BE2C (cell line): ENCODE measurements around the gene RTL5.

Experiments
- DNase-seq: peaks from one replicate; pipeline ENCODE4 v3.0.0-alpha.2; 2020
- H3K27me3 ChIP-seq: fragments of 250-450 bp; sonication (Bioruptor Pico); 2 replicates; pipeline ENCODE4 v1.5.1; 2020; ENCODE audit warnings: mild to moderate bottlenecking
- H3K36me3 ChIP-seq: fragments of 250-450 bp; sonication (Bioruptor Pico); 2 replicates; pipeline ENCODE4 v1.5.1; 2020; ENCODE audit warnings: mild to moderate bottlenecking
- H3K4me1 ChIP-seq: fragments of 250-450 bp; sonication (Bioruptor Pico); 2 replicates; pipeline ENCODE4 v1.5.1; 2020
- H3K4me3 ChIP-seq: 2 replicates; pipeline ENCODE4 v1.5.1; 2011; ENCODE audit warnings: low read depth, low read length
- H3K9me3 ChIP-seq: fragments of 250-450 bp; sonication (Bioruptor Pico); 2 replicates; pipeline ENCODE4 v1.5.1; 2020
- TF ChIP-seq, protein P1 (sequence below): IDR thresholded peaks from 2 replicates; pipeline ENCODE4 v1.5.1; 2012; ENCODE audit warnings: mild to moderate bottlenecking, low read depth, low read length

RTL5 gene

DNA sequence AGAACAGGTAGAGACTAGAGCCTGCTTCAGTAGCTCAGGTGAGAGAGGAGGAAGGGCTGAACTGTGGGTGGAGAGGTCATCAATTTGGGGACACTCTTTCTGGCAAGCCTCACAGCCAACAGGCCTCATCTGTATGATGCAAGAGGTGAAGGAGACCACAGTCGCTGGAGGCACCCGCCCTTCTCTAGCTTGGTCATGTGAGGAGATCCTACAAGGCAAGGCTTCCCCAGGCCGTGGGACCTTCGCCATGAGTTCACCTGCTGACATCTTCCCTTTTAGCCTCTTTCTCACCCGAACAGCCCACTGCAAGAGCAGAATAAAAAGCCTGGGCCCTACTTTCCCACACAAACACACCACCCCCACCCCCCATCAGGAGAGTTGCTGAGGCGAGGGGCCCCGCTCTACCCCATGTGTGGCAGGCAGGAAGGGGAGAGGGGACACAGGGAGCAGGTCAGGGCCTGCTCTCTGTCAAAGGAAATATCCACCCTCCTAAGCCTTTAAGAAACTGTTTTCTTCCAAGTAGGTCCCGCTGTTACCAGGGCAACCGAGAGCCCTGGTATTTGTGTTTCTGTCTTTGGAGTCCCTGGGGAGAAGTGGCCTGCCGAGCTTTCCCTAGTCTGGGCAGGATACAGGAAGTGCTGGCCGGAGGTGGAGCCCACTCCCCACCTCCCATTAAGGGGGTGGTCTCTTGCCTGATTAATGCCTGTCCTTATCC is 8.1 kb downstream of the RTL5 start:
- no peaks in the 10 kb centered on the region for H3K9me3 ChIP-seq
- no peak overlapping the region for H3K4me3 ChIP-seq
- H3K36me3 ChIP-seq, result peaks cover 17% of the 10 kb centered on the region
- no peaks in the 10 kb centered on the region for H3K27me3 ChIP-seq
- TF ChIP-seq, protein P1, sequence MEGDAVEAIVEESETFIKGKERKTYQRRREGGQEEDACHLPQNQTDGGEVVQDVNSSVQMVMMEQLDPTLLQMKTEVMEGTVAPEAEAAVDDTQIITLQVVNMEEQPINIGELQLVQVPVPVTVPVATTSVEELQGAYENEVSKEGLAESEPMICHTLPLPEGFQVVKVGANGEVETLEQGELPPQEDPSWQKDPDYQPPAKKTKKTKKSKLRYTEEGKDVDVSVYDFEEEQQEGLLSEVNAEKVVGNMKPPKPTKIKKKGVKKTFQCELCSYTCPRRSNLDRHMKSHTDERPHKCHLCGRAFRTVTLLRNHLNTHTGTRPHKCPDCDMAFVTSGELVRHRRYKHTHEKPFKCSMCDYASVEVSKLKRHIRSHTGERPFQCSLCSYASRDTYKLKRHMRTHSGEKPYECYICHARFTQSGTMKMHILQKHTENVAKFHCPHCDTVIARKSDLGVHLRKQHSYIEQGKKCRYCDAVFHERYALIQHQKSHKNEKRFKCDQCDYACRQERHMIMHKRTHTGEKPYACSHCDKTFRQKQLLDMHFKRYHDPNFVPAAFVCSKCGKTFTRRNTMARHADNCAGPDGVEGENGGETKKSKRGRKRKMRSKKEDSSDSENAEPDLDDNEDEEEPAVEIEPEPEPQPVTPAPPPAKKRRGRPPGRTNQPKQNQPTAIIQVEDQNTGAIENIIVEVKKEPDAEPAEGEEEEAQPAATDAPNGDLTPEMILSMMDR, result no peak
- H3K4me1 ChIP-seq, result peaks cover 65% of the 10 kb centered on the region
- peak; percentile 61 for DNase-seq

DNA sequence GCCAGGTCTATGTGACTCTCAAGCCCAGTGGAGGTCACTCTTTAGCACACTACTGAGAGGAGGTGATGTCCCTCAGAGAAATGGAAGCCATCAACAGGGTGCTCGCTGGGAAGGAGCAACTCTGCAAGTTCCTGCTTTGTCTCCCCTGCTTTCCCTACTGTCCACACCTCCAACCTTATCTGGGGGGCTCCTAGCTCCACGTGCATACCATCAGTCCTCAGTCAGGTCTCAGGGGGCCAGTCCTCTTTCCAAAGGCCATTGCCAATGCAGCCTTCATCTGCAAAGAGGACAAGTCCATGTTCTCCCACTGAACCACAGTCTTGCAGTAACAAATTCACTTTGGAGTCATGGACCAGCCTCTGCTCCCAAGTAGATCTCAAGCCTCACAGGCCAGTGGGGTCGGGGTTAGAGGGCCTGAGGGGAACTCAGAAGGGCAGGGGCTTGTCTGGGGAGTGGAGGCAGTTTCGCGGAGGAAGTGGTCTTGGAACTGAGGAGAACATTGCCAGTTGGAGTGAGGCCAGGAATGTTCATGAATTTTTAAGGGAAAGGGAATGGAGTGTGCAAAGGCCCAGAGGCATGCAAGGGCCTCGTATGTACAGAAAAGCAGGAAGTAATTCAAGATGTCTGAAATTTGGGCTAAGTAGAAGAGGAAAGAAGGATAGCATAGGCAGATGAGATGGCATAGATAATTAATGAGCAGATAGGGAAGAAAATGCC is 8.9 kb downstream of the RTL5 start:
- TF ChIP-seq, protein P1, result no peak
- Histone ChIP-seq H3K9me3 (no peaks in the 10 kb centered on the region), H3K4me1 (peaks cover 63% of the 10 kb centered on the region), H3K4me3 (no peak overlapping the region), H3K27me3 (no peaks in the 10 kb centered on the region), H3K36me3 (peaks cover 10% of the 10 kb centered on the region)
- DNase-seq, result no peak

DNA sequence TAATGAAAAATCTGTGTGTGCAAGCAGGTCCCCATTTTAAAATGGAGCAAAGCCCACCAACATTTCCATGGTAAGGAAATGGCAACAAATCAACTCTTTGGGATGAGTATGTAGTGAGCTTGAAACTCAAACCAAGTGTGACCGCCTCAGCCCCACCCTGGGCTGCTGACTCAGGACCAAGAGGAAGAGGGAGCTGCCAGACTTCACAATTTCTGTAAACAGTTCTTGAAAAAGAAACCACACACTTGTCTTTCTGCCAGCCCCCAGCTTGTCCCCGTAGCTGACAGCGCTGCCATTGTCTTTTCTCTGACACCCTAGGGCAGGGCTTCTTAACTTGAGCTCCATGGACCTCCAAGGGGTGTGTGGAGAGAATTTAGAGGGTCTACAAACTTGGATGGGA is 10.3 kb downstream of the RTL5 start:
- no peak for DNase-seq
- H3K27me3 ChIP-seq, result no peaks in the 10 kb centered on the region
- H3K4me3 ChIP-seq, result no peak overlapping the region
- no peaks in the 10 kb centered on the region for H3K9me3 ChIP-seq
- TF ChIP-seq, protein P1, result no peak
- peaks cover 63% of the 10 kb centered on the region for H3K4me1 ChIP-seq
- H3K36me3 ChIP-seq, result peaks cover 6% of the 10 kb centered on the region

- no peaks in the 10 kb centered on the region for H3K9me3 ChIP-seq
- H3K4me3 ChIP-seq, result no peak overlapping the region
- no peaks in the 10 kb centered on the region for H3K27me3 ChIP-seq
- TF ChIP-seq, protein P1, result no peak
- H3K4me1 ChIP-seq, result peaks cover 63% of the 10 kb centered on the region
- peak; percentile 77 for DNase-seq
- peaks cover 6% of the 10 kb centered on the region for H3K36me3 ChIP-seq
Measured at GRCh38 chrX:72120837-72121236, 10.9 kb downstream of the RTL5 start.

DNA sequence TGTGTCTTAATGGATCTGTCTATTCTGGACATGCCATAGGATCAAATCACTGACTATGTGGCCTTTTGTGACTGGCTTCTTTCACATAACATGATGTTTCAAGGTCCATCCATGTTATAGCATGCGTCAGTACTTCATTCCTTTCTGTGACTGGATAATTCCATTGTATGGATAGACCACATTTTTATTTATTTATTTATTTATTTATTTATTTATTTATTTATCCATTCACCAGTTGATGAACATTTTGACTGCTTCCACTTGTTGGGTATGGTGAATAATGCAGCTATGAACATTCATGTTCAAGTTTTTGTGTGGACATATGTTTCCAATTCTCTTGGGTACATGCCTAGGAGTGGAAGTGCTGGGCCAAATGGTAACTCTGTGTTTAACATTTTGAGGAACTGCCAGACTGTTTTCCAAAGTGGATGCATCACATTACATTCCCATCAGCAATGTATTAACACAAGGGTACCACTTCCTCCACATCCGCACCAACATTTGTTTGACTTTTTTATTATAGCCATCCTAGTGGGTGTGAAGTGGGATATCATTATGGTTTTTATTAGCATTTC is 14.0 kb downstream of the RTL5 start:
- Histone ChIP-seq H3K36me3 (peaks cover 3% of the 10 kb centered on the region), H3K9me3 (no peaks in the 10 kb centered on the region), H3K27me3 (no peaks in the 10 kb centered on the region), H3K4me3 (no peak overlapping the region), H3K4me1 (peaks cover 58% of the 10 kb centered on the region)
- TF ChIP-seq, protein P1, result no peak
- DNase-seq, result no peak

DNA sequence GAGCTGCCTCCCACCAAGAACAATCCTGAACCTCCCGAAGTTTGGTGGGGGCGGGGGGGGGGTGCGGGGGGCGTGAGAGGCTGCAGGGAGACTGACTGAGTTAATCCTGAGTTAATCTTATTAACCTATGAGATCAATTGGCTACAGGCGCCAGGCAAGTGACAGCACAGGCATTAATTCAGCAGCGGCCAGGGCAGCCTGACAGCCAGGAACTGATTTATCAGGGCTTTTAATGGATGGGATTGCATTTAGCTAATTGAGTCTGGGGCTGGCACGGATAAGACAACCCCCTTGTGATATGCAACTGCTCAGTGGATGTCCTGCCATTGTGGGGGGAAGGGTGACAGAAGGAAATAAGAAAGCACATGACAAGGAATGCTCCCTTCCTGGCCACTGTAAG is 16.3 kb downstream of the RTL5 start:
- Histone ChIP-seq H3K27me3 (no peaks in the 10 kb centered on the region), H3K9me3 (no peaks in the 10 kb centered on the region), H3K4me1 (peaks cover 44% of the 10 kb centered on the region), H3K36me3 (no peaks in the 10 kb centered on the region; the same call in 1 of the 2 replicates), H3K4me3 (no peak overlapping the region)
- TF ChIP-seq, protein P1, result no peak
- DNase-seq, result peak; percentile 80
